CD4-positive, alpha-beta T cell treated with Interleukin-6 for 4 hours (primary cell): Measurements from ENCODE around the gene GCNT2.
"Not testable (repeated sequence)": the region's sequence is repeated elsewhere in the genome, so short reads cannot be mapped to it uniquely, and the experiment has no call there.

ENCODE experiments used
- DNase-seq: peaks from one replicate; pipeline ENCODE4 v3.0.0-alpha.2; 2020; ENCODE audit warnings: mixed read lengths

Gene GCNT2

DNA sequence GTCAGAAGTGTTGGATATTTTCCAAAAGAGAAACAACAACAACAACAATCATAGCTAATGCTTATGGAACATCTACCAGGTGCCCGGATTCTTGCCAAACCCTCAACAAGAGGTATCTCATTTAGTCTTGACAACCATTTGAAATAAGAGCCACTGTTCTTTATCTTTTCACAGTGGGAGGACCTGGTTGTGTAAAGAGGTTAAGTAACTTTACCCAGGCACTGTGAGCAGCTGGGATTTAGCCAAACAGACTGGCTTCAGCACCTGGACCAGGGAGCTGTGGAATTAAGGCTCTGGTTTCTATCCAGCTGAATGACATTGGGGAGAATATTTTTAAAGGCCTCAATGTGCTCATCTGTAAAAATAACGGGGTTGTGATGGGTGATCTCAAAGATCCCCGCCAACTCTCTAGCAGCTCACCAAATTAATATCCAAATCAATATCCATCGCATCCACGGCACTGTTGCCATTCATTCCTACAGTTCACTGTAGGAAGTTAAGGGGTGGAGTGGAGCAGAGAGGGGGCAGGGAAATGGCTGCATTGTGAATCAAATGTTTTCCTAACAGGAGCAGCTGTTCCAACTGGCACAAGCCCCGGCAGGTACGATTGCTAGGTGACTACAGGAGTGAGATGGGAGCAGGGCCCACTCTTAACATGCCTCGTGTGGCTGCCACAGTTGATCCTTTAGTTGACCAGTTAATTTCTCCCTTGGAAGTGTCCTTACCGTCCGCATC, 61.8 kb downstream of the GCNT2 start:
- DNase-seq = no peak

DNA sequence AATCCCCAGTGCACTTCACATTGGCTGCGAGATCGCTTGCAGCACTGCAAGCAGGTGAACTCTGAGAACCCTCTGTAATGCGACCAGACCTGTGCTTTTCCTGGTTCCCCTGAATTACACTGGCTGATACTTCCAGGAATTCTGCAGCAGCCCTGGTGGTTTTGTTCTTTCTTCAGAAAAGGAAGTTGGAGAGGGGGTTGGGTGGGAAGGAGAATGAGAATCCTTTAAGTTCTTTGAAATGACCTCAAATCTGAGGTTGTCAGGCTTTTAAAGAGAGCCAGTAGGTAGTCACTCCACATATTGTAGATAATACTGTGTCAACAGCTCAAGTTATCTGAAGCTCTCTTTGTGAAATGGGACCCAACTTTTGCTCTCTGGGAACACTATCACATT, 62.4 kb downstream of the GCNT2 start:
- DNase-seq = no peak

GRCh38 chr6:10584607-10585006, 63.5 kb downstream of the GCNT2 start:
- no peak for DNase-seq

DNA sequence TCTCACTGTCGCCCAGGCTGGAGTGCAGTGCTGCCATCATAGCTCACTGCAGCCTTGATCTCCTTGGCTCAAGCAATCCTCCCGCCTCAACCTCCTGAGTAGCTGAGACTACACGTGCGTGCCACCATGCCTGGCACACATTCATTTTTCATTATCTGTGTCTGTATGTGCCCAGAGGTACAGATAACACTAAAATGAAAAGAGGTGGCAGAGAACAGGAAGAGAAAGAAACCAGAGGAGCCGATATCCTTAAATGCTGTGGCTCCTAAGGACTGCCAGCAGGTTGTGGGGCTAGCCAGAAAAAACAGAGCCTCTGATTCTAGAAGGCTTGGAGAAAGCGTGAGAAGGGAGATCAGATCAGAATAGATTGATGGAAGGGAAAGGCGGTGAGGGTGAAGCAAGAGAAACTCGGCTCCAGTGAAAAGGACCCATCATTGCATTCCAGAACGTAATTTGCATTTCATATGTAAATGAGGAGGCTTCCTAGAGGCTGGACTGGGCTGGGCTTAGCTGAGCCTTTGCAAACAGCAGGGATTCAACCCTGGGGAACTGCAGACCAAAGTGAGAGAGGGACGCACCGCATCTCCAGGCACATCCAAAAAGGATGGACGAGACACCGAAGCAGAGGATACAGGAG, 64.2 kb downstream of the GCNT2 start:
- DNase-seq = no peak

DNA sequence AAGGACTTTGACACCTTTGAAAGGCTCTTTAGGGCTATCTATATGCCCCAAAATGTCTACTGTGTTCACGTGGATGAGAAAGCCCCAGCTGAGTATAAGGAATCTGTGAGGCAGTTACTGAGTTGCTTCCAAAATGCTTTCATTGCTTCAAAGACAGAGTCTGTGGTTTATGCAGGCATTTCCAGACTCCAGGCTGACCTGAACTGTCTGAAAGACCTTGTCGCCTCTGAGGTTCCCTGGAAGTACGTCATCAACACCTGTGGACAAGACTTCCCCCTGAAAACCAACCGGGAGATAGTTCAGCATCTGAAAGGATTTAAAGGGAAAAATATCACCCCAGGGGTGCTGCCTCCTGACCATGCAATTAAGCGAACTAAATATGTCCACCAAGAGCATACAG, 65.2 kb downstream of the GCNT2 start:
- no peak for DNase-seq

DNA sequence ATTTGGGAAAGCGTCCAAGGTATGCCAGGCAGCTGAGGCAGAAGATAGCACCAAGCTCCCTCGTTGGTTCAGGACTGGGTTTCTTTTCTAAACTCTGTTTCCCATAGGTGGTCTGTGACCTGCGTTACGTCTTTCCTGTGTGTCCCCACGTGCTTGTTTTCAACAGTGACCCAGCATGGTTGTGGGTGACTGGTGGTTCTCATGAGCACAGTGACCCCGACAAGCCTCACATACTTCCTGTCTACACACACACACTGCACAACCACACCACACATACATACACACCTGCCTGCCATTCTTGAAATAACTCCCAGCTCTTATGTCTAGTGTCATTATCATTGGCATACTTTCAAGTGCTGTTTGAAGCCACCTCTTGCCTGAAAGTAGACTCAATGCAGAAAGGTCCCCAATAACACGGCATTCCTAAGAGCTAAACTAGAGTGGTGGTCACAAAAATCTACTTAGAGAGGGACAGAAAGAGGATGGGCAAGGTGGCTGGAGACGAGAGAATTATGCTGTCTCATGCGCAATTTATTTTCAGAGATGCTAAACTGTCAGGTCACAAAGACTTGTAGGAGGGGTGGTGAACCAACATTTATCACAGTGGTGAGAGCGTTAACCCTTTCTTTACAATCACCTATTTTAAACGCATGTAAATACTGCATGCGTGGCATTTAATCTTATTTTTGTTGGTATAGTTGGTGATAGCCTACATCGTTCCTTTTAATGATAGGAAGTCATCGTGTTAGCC, 66.7 kb downstream of the GCNT2 start:
- no peak for DNase-seq

DNA sequence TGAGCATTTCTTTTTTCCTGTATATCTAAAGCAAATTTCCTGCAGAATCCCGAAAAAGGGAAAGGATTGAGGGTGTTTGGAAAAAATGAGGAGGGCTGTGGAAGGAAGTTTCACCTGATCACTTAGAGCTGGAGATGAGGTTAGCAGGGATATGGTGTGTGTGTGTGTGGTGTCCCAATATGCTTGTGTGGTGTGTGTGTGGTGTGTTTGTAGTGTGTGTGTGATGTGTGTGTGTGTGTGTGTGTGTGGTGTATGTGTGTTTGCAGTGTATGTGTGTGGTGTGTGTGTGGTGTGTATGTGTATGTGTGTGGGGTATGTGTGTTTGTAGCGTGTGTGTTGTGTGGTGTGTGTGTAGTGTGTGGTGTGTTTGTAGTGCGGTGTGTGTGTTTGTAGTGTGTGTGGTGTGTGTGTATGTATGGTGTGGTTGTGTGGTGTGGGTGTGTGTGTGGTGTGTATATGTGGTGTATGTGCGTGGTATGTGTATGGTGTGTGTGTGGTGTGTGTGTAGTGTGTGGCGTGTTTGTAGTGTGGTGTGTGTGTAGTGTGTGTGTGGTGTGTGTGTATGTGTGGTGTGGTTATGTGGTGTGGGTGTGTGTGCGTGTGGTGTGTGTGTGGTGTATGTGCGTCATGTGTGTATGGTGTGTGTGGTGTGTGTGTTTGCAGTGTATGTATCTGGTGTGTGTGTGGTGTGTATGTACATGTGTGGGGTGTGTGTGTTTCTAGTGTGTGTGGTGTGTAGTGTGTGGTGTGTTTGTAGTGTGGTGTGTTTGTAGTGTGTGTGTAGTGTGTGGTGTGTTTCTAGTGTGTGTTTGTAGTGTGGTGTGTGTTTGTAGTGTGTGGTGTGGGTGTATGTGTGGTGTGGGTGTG, 67.6 kb downstream of the GCNT2 start:
- DNase-seq = no peak

DNA sequence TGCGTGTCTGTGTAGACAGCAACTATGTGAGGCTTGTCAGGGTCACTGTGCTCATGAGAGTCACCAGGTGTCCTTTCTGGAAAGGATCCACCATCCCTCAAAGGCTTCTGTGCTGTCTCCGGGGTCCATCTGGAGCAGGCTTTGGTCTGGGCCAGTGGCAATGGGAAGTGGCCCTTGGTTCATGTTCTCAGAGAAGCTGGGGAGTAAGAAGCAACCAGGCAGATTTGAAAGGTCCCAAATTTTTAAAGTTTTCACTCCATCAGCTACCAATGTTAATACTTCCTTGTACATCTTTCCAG, 68.2 kb downstream of the GCNT2 start:
- no peak for DNase-seq

GRCh38 chr6:10589983-10590382, 68.8 kb downstream of the GCNT2 start:
- DNase-seq = no peak

DNA sequence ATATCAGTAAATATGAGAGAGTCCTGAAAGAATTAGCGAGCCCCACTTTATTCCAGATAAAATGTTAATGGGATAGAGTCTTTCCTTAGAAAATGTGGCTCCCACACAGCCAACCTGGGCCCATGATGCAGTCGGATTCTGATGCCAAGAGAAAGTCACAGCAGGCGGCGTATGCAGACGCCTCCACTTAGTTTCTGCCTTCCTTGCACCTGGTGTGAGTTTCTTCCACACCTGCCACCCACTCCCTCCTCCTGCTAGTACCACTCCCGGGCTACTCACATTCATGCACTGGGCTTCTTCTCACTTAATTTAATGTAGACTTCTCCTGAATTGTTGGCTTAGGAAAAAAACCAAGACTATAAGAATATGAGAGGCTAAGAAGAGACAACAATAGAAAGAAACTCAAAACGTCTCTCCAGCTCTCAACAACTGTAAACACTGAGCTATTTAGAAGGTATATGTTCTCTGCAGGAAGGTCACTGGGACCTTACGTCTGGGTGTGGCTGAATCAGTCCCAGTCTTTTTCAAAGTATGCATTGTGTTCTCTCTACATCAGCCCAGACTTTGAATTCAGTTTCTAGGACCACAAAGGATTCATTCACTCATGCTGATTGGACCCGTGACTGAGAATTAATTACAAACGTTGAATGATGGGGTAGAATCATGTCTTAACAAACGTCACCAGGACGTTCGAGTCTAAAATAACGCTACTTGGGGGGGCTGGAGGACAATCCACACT, 70.4 kb downstream of the GCNT2 start:
- no peak for DNase-seq

DNA sequence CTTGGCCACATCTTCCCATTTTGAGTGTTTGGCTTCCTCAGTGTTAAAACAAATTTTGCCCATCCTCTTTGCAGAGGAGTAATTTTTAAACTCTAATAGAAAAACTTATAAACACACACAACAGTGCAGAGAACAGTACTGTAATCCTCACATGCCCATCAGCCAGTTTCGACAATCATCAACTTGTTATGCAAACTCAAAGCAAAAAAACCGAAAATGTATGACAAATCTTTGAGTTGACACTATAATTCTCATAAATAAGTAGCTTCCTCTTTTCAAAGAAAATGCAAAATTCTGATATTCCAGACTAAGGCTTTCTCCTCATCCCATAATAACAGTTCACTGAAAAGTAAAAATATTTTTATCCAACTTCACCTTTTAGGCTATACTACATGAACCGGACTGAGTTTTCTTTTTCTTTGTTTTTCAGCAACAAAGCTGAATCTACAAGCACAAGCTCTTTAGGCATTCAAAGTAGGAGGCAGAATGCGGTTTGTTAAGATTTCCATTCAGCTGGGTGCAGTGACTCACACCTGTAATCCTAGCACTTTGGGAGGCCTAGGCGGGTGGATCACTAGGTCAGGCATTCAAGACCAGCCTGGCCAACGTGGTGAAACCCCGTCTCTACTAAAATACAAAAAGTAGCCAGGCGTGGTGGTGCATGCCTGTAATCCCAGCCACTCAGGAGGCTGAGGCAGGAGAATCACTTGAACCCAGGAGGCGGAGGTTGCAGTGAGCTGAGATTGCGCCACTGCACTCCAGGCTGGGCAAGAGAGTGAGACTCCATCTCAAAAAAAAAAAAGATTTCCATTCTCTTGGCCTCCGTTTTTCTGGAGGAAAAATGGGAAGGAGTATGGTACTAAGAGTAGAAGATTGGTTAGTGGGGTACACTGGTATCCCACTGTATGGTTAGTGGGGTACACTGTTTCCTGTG, 74.8 kb downstream of the GCNT2 start:
- DNase-seq = no peak

DNA sequence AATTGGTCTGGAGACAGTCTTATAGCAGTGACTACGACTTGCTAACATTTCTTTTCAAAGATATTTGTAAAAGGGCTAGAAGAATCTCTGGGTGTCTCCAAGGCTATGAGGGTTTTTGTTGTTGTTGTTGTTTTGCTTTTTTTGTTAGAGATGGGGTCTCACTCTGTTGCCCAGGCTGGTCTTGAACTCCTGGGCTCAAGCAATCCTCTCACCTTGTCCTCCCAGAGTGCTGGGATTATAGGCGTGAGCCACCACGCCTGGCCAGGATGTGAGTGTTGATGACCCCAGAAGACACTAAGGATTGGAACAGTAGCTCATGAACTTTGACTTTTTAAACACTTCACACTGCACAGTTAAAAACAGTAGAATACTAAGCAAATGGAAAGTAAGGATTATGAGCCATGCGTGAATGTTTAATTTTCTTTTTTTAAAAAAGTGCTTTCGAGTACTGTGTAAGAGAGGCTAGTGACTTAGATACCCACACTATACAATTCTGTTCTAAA, 76.4 kb downstream of the GCNT2 start:
- DNase-seq = no peak

GRCh38 chr6:10598084-10598960, 77.2 kb downstream of the GCNT2 start:
- DNase-seq = no peak

- DNase-seq = no peak
Observed at GRCh38 chr6:10599046-10599445, 77.9 kb downstream of the GCNT2 start.

DNA sequence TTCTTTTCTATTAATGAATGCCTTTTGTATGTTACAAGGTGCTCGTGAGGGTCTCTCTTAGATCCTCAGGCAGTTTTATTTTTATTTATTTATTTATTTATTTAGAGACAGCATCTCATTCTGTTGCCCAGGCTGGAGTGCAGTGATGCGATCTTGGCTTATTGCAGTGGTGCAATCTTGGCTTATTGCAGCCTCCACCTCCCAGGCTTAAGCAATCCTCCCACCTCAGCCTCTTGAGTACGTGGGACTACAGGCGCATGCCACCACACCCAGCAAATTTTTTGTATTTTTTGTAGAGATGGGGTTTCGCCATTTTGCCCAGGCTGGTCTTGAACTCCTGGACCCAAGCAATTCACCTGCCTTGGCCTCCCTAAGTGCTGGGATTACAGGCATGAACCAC, 79.5 kb downstream of the GCNT2 start:
- DNase-seq = not testable (repeated sequence)

DNA sequence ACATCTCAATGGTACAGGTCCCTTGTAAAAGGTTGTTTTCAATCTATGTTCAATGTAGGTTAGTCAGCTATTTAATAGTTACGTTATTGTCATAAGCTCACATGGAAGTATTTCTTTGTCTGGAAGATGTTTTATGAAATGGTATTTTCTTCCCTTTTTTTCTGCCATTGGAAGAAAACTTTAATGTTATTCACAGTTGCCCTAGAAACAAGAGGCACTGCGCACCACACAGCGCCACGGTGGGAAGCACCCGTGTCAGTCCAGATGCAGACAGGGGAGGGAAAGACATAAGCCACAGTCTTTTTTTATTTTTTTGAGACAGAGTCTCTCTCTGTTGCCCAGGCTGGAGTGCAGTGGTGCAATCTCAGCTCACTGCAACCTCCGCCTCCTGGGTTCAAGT, 82.1 kb downstream of the GCNT2 start:
- no peak for DNase-seq

DNA sequence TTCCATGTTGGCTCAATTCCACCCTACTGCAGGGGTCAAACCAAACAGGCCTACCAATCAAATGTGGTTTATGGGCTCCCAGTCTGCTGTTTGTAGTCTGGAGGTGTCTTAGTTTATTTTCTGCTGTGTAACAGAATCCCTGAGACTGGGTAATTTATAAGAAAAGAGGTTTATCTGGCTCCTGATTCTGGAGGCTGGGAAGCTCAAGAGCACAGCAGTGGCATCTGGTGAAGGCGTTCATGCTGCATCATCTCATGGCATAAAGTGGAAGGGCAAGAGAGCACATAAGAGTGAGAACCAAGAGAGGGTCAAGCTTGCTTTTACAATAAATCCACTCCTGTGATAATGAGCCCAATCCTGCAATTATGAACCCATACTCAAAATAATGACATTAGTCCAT, 87.9 kb downstream of the GCNT2 start:
- no peak for DNase-seq

DNA sequence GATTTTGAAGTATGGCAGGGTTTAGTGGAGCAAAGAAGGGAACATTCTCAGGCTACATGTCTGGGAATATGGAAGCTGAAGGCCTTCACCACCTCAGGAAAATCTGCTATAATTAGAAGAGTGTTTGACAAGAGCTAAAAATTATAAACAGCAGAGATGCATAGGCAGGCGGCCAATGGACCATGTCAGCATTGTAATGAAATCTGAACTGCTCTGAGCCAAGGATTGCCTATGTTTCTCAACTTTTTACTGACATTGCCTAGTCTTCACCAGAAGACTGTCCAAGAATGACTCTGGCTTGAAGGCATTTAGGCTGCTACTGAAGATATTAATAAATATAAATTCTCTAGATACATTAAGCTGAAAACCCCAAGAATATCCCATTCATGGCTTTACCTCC, 89.1 kb downstream of the GCNT2 start:
- DNase-seq = no peak

DNA sequence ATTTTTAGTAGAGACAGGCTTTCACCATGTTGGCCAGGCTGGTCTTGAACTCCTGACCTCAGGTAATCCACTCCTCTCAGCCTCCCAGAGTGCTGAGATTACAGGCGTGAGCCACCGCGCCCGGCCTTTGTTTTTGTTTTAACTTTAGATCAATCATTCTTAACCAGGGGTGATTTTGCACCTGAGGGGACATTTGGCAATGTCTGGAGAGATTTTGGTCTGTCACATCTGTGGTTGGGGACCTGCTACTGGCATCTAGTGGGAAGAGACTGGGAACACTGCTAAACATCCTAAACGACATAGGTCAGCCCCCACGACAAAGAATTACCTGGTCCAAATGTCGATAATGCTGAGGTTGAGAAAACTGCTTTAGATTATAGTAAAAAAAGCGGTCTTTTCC, 91.0 kb downstream of the GCNT2 start:
- DNase-seq = no peak

DNA sequence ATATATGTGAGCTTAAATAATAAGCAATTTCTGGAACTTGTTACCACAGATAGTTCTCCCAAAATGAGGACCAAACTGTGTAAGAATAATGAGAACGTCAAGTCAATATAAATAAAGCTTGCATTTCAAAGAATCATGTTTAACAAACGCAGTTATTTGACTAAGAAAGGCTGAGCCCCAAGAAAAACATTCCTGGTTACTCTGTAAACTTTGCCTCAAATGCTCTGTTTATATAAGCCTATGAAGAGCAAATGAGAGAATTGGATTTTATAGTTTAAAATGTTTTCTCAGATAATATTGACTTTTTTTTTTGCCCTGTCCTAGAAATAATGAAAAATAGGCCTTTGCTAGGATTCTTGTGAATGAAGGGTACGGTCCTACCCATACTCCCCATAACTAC, 91.9 kb downstream of the GCNT2 start:
- DNase-seq = no peak
